ENCODE measurements around the gene SLC22A5. TPM values are rescaled to one million over a fixed set of nuclear protein-coding genes. Genes with fewer than 3 reads are reported as not detected.

The SLC22A5 gene
- total and polyA plus RNA-seq, 9 of the 15 experiments (the other 6 are each of a cell fraction or from before 2014, with no cell fraction given), result 3.0 to 16.6 (median 8.3) TPM

DNA sequence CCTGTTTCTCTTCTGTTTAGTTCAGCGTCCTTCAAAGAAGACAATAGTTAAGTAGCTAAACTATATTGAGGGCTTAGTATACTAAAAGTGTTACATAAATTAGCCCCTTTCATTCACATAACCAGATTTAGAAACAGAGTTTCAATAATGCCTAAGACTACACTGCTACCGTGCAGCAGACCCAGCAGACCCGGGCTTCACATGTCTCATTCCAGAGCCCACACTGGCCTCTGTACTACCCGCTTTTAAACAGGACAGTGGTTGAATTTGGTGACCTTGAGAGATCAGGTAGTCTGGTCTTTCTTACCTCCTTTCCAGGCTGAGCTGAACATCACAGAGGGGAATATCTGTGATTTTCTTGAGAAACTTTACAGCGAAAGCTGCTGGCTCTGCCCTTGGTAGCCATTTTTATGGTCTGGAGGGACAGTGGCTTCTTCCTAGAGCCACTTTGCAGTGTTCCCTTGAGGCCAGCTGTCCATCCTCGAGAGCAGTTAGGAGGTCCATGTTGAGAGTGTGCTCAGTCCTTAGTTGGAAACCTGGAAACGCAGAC lies 56.5 kb downstream of the SLC22A5 start (continued):
- TF ChIP-seq, protein P1, sequence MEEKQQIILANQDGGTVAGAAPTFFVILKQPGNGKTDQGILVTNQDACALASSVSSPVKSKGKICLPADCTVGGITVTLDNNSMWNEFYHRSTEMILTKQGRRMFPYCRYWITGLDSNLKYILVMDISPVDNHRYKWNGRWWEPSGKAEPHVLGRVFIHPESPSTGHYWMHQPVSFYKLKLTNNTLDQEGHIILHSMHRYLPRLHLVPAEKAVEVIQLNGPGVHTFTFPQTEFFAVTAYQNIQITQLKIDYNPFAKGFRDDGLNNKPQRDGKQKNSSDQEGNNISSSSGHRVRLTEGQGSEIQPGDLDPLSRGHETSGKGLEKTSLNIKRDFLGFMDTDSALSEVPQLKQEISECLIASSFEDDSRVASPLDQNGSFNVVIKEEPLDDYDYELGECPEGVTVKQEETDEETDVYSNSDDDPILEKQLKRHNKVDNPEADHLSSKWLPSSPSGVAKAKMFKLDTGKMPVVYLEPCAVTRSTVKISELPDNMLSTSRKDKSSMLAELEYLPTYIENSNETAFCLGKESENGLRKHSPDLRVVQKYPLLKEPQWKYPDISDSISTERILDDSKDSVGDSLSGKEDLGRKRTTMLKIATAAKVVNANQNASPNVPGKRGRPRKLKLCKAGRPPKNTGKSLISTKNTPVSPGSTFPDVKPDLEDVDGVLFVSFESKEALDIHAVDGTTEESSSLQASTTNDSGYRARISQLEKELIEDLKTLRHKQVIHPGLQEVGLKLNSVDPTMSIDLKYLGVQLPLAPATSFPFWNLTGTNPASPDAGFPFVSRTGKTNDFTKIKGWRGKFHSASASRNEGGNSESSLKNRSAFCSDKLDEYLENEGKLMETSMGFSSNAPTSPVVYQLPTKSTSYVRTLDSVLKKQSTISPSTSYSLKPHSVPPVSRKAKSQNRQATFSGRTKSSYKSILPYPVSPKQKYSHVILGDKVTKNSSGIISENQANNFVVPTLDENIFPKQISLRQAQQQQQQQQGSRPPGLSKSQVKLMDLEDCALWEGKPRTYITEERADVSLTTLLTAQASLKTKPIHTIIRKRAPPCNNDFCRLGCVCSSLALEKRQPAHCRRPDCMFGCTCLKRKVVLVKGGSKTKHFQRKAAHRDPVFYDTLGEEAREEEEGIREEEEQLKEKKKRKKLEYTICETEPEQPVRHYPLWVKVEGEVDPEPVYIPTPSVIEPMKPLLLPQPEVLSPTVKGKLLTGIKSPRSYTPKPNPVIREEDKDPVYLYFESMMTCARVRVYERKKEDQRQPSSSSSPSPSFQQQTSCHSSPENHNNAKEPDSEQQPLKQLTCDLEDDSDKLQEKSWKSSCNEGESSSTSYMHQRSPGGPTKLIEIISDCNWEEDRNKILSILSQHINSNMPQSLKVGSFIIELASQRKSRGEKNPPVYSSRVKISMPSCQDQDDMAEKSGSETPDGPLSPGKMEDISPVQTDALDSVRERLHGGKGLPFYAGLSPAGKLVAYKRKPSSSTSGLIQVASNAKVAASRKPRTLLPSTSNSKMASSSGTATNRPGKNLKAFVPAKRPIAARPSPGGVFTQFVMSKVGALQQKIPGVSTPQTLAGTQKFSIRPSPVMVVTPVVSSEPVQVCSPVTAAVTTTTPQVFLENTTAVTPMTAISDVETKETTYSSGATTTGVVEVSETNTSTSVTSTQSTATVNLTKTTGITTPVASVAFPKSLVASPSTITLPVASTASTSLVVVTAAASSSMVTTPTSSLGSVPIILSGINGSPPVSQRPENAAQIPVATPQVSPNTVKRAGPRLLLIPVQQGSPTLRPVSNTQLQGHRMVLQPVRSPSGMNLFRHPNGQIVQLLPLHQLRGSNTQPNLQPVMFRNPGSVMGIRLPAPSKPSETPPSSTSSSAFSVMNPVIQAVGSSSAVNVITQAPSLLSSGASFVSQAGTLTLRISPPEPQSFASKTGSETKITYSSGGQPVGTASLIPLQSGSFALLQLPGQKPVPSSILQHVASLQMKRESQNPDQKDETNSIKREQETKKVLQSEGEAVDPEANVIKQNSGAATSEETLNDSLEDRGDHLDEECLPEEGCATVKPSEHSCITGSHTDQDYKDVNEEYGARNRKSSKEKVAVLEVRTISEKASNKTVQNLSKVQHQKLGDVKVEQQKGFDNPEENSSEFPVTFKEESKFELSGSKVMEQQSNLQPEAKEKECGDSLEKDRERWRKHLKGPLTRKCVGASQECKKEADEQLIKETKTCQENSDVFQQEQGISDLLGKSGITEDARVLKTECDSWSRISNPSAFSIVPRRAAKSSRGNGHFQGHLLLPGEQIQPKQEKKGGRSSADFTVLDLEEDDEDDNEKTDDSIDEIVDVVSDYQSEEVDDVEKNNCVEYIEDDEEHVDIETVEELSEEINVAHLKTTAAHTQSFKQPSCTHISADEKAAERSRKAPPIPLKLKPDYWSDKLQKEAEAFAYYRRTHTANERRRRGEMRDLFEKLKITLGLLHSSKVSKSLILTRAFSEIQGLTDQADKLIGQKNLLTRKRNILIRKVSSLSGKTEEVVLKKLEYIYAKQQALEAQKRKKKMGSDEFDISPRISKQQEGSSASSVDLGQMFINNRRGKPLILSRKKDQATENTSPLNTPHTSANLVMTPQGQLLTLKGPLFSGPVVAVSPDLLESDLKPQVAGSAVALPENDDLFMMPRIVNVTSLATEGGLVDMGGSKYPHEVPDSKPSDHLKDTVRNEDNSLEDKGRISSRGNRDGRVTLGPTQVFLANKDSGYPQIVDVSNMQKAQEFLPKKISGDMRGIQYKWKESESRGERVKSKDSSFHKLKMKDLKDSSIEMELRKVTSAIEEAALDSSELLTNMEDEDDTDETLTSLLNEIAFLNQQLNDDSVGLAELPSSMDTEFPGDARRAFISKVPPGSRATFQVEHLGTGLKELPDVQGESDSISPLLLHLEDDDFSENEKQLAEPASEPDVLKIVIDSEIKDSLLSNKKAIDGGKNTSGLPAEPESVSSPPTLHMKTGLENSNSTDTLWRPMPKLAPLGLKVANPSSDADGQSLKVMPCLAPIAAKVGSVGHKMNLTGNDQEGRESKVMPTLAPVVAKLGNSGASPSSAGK (IDR thresholded peaks at IDR 0.05), result no peak
- TF ChIP-seq SP1 (CRISPR knock-in tag; IDR thresholded peaks at IDR 0.05), result no peak
- TF ChIP-seq, protein P2, sequence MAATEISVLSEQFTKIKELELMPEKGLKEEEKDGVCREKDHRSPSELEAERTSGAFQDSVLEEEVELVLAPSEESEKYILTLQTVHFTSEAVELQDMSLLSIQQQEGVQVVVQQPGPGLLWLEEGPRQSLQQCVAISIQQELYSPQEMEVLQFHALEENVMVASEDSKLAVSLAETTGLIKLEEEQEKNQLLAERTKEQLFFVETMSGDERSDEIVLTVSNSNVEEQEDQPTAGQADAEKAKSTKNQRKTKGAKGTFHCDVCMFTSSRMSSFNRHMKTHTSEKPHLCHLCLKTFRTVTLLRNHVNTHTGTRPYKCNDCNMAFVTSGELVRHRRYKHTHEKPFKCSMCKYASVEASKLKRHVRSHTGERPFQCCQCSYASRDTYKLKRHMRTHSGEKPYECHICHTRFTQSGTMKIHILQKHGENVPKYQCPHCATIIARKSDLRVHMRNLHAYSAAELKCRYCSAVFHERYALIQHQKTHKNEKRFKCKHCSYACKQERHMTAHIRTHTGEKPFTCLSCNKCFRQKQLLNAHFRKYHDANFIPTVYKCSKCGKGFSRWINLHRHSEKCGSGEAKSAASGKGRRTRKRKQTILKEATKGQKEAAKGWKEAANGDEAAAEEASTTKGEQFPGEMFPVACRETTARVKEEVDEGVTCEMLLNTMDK (IDR thresholded peaks at IDR 0.05; ENCODE audit: borderline replicate concordance, insufficient read depth, low read depth, low read length, poor library complexity, severe bottlenecking), result no peak
- no peak for TF ChIP-seq FOXJ2 (tag; IDR thresholded peaks at IDR 0.05)
- TF ChIP-seq, protein P3, sequence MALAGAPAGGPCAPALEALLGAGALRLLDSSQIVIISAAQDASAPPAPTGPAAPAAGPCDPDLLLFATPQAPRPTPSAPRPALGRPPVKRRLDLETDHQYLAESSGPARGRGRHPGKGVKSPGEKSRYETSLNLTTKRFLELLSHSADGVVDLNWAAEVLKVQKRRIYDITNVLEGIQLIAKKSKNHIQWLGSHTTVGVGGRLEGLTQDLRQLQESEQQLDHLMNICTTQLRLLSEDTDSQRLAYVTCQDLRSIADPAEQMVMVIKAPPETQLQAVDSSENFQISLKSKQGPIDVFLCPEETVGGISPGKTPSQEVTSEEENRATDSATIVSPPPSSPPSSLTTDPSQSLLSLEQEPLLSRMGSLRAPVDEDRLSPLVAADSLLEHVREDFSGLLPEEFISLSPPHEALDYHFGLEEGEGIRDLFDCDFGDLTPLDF (CRISPR knock-in tag; IDR thresholded peaks at IDR 0.05), result no peak
- TF ChIP-seq, protein P4, sequence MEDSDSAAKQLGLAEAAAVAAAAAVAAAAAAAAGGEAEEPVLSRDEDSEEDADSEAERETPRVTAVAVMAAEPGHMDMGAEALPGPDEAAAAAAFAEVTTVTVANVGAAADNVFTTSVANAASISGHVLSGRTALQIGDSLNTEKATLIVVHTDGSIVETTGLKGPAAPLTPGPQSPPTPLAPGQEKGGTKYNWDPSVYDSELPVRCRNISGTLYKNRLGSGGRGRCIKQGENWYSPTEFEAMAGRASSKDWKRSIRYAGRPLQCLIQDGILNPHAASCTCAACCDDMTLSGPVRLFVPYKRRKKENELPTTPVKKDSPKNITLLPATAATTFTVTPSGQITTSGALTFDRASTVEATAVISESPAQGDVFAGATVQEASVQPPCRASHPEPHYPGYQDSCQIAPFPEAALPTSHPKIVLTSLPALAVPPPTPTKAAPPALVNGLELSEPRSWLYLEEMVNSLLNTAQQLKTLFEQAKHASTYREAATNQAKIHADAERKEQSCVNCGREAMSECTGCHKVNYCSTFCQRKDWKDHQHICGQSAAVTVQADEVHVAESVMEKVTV (CRISPR knock-in tag; IDR thresholded peaks at IDR 0.05), result no peak
- peak; percentile 82; the same call in 1 of the 2 replicates for TF ChIP-seq NFRKB (IDR thresholded peaks at IDR 0.05; ENCODE audit: low read depth)
- TF ChIP-seq ASH1L (IDR thresholded peaks at IDR 0.05; ENCODE audit: borderline replicate concordance, low read depth, partially characterized antibody), result no peak
- TF ChIP-seq POLR3G (IDR thresholded peaks at IDR 0.05; ENCODE audit: extremely low read depth, insufficient read length, insufficient replicate concordance), result no peak
- no peak for TF ChIP-seq ZNF707 (CRISPR knock-in tag; conservative IDR thresholded peaks at IDR 0.05)
- TF ChIP-seq SMAD2 (IDR thresholded peaks at IDR 0.05; ENCODE audit: low read depth, low read length), result no peak
